Astrocyte of the cerebellum (primary cell): Measurements from ENCODE around the gene WNT3A.

ENCODE experiments used
- DNase-seq: peaks from one replicate; pipeline ENCODE4 v3.0.0-alpha.2; 2011; ENCODE audit warnings: low read depth
- H3K4me3 ChIP-seq: 2 replicates; pipeline ENCODE4 v1.5.1; 2011; ENCODE audit warnings: mild to moderate bottlenecking, low read depth, low read length, moderate library complexity
- CTCF ChIP-seq: IDR thresholded peaks from 2 replicates; pipeline ENCODE4 v1.5.1; 2012; ENCODE audit warnings: low read length, low read depth, moderate library complexity, mild to moderate bottlenecking; ENCODE audit errors: missing control alignments
- in situ Hi-C: cut with HindIII; loops from 2 replicates; pipeline ENCODE4 v1.10.0; 2017; ENCODE audit warnings: low sequenced_read_pairs

WNT3A gene

GRCh38 chr1:228012555-228012954 is 5.8 kb downstream of the WNT3A start:
- in situ Hi-C loops: no loop called here
- H3K4me3 ChIP-seq: no peak overlapping the region
- no peak for TF ChIP-seq CTCF
- no peak for DNase-seq

- H3K4me3 ChIP-seq: no peak overlapping the region
- TF ChIP-seq CTCF: no peak
- in situ Hi-C loops: no loop called here
- no peak for DNase-seq
These were observed 6.5 kb downstream of the WNT3A start for GRCh38 chr1:228013131-228013934.

- no peak for TF ChIP-seq CTCF
- no peak overlapping the region for H3K4me3 ChIP-seq
- DNase-seq: peak; percentile 38
- in situ Hi-C loops: no loop called here
These were observed 7.4 kb downstream of the WNT3A start for GRCh38 chr1:228013935-228014930.

- no peak for DNase-seq
- no peak overlapping the region for H3K4me3 ChIP-seq
- in situ Hi-C loops: no loop called here
- no peak for TF ChIP-seq CTCF
These were observed 8.7 kb downstream of the WNT3A start for GRCh38 chr1:228015276-228016180.

GRCh38 chr1:228016181-228016510 is 9.3 kb downstream of the WNT3A start:
- DNase-seq: no peak
- in situ Hi-C loops: no loop called here
- no peak for TF ChIP-seq CTCF
- H3K4me3 ChIP-seq: no peak overlapping the region
